Caco-2 (cell line): ENCODE measurements around the gene GOSR2. TPM values are rescaled to one million over a fixed set of nuclear protein-coding genes. Genes with fewer than 3 reads are reported as not detected.

Experiments used
- BruUV-seq: library from RNA; stranded (reverse); fragments of 400-500 nt; replicated peaks from 2 replicates; lab custom pipeline; 2021; lab: Mats Ljungman, UMichigan
- CTCF ChIA-PET: fragments of 300-600 bp; sonication (Branson Sonifier 250); formaldehyde crosslinking; loops from one replicate; lab custom pipeline; 2022; ENCODE audit warnings: antibody characterized with exemption; lab: Charles Lee
- POLR2A ChIA-PET: fragments of 300-600 bp; sonication (Branson Sonifier 250); formaldehyde crosslinking; loops from one replicate; lab custom pipeline; 2022; ENCODE audit warnings: antibody characterized with exemption; lab: Charles Lee
- DNase-seq, 2 experiments: peaks; one replicate each; pipeline versions ENCODE4 v3.0.0 to v3.0.0-alpha.2; 2020 to 2022
- H3K27me3 ChIP-seq: replicated peaks from 2 replicates; pipeline ENCODE4 v1.6.0; 2011; ENCODE audit warnings: low read length; ENCODE audit not compliant: control insufficient read depth, insufficient read depth
- H3K36me3 ChIP-seq: 2 replicates; pipeline ENCODE4 v1.5.1; 2011; ENCODE audit warnings: low read length; ENCODE audit not compliant: control insufficient read depth, insufficient read depth
- H3K4me1 ChIP-seq: fragments of 250-450 bp; sonication (Bioruptor Pico); 2 replicates; pipeline ENCODE4 v1.5.1; 2020; ENCODE audit warnings: mild to moderate bottlenecking
- H3K4me3 ChIP-seq: 2 replicates; pipeline ENCODE4 v1.5.1; 2011; ENCODE audit warnings: low read depth, mild to moderate bottlenecking, control low read depth, low read length
- H3K9me3 ChIP-seq: fragments of 250-450 bp; sonication (Bioruptor Pico); 2 replicates; pipeline ENCODE4 v1.5.1; 2020; ENCODE audit warnings: mild to moderate bottlenecking, moderate library complexity
- H3K27ac Mint-ChIP-seq: one replicate; pipeline ENCODE4 v1.8.0; 2022; ENCODE audit warnings: mixed read lengths; ENCODE audit not compliant: unreplicated experiment
- H3K27me3 Mint-ChIP-seq: one replicate; pipeline ENCODE4 v1.8.0; 2022; ENCODE audit warnings: mixed read lengths; ENCODE audit not compliant: insufficient read depth, unreplicated experiment
- H3K36me3 Mint-ChIP-seq: one replicate; pipeline ENCODE4 v1.8.0; 2022; ENCODE audit warnings: mild to moderate bottlenecking, mixed read lengths; ENCODE audit not compliant: insufficient read depth, unreplicated experiment
- H3K4me1 Mint-ChIP-seq: one replicate; pipeline ENCODE4 v1.8.0; 2022; ENCODE audit warnings: low read depth, mixed read lengths; ENCODE audit not compliant: unreplicated experiment
- H3K4me3 Mint-ChIP-seq: one replicate; pipeline ENCODE4 v1.8.0; 2022; ENCODE audit warnings: mild to moderate bottlenecking, moderate library complexity, mixed read lengths; ENCODE audit not compliant: unreplicated experiment
- H3K9me3 Mint-ChIP-seq: one replicate; pipeline ENCODE4 v1.8.0; 2022; ENCODE audit warnings: mixed read lengths; ENCODE audit not compliant: unreplicated experiment
- intact Hi-C: fragments of 100-400 bp; cut with micrococcal nuclease; formaldehyde crosslinking; loops from one replicate; pipeline ENCODE4 v1.10.0; 2022; ENCODE audit not compliant: unreplicated experiment
- total RNA-seq: library from RNA; stranded (reverse); gene quantifications from 2 replicates; pipeline ENCODE4 v1.2.3, GENCODE V29; 2022
- TF ChIP-seq, protein P1 (sequence below), 2 experiments: fragments of 200-600 bp in 1 of 2; IDR thresholded peaks; 1 replicate in 1 of 2; 2 replicates in 1 of 2; pipeline versions ENCODE4 v1.5.1 to v1.8.0; 2011 to 2022; ENCODE audit warnings: antibody characterized with exemption in 1 of 2, control low read depth in 1 of 2, inconsistent platforms in 1 of 2, low read depth in 1 of 2, low read length in 1 of 2, mild to moderate bottlenecking in 1 of 2, moderate library complexity in 1 of 2; ENCODE audit not compliant: insufficient read depth in 1 of 2, severe bottlenecking in 1 of 2, unreplicated experiment in 1 of 2

GOSR2 gene
- total RNA-seq, 1 experiment from 2014 or later = 84.0 TPM

GRCh38 chr17:46889519-46889918 lies 33.4 kb upstream of the GOSR2 start:
- H3K4me1 Mint-ChIP-seq = no peaks in the 10 kb centered on the region
- H3K36me3 ChIP-seq = no peaks in the 10 kb centered on the region
- TF ChIP-seq, protein P1, sequence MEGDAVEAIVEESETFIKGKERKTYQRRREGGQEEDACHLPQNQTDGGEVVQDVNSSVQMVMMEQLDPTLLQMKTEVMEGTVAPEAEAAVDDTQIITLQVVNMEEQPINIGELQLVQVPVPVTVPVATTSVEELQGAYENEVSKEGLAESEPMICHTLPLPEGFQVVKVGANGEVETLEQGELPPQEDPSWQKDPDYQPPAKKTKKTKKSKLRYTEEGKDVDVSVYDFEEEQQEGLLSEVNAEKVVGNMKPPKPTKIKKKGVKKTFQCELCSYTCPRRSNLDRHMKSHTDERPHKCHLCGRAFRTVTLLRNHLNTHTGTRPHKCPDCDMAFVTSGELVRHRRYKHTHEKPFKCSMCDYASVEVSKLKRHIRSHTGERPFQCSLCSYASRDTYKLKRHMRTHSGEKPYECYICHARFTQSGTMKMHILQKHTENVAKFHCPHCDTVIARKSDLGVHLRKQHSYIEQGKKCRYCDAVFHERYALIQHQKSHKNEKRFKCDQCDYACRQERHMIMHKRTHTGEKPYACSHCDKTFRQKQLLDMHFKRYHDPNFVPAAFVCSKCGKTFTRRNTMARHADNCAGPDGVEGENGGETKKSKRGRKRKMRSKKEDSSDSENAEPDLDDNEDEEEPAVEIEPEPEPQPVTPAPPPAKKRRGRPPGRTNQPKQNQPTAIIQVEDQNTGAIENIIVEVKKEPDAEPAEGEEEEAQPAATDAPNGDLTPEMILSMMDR (IDR thresholded peaks at IDR 0.05; ENCODE audit: insufficient read depth in 1 of 2, low read depth in 1 of 2, low read length in 1 of 2, severe bottlenecking in 1 of 2, unreplicated experiment in 1 of 2) = no peak
- peaks cover 17% of the 10 kb centered on the region for H3K27me3 Mint-ChIP-seq
- POLR2A ChIA-PET = no interaction called here
- no peaks in the 10 kb centered on the region for H3K9me3 Mint-ChIP-seq
- no peaks in the 10 kb centered on the region for H3K9me3 ChIP-seq
- H3K4me3 ChIP-seq = no peak overlapping the region
- H3K4me3 Mint-ChIP-seq = no peak overlapping the region
- no peak for DNase-seq
- no peaks in the 10 kb centered on the region for H3K27me3 ChIP-seq
- no TSS peak for BruUV-seq
- H3K4me1 ChIP-seq = no peaks in the 10 kb centered on the region
- H3K27ac Mint-ChIP-seq = no peak overlapping the region
- intact Hi-C loops = no loop called here
- H3K36me3 Mint-ChIP-seq = no peaks in the 10 kb centered on the region
- CTCF ChIA-PET = no interaction called here

DNA sequence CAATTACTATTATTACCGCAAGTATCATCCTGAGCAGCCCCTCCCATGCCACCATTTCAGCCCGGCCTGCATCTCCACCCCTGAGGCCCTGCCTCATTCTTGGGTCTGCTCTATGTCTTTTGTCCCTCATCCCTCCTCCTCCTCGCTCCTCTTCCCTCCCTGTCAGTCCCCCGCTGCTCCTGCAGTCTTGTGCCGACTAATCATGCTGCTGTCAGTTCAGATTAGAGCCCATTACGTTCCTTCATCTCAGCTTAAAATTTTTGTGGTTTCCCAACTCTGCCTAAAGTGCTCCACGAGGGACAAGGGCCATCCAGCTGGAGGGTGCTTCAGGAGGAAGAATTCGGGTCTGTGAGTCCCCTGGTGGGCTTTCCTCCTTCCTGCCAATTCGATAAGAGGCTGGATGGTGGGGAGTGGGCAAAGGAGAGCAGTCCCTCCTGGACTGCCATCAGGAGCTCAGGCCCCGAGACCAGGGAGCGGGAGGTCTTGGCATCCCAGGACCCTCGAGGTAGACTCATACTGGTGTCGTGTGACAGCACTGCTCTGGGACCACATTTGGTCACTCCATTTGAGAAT lies 32.9 kb upstream of the GOSR2 start:
- no peak overlapping the region for H3K27ac Mint-ChIP-seq
- no peaks in the 10 kb centered on the region for H3K9me3 ChIP-seq
- H3K4me1 Mint-ChIP-seq = no peaks in the 10 kb centered on the region
- H3K27me3 Mint-ChIP-seq = peaks cover 17% of the 10 kb centered on the region
- intact Hi-C loops = no loop called here
- CTCF ChIA-PET = no interaction called here
- no peaks in the 10 kb centered on the region for H3K9me3 Mint-ChIP-seq
- H3K4me3 Mint-ChIP-seq = no peak overlapping the region
- no peak for DNase-seq
- POLR2A ChIA-PET = no interaction called here
- no TSS peak for BruUV-seq
- H3K27me3 ChIP-seq = no peaks in the 10 kb centered on the region
- no peaks in the 10 kb centered on the region for H3K36me3 ChIP-seq
- TF ChIP-seq, protein P1 (IDR thresholded peaks at IDR 0.05; ENCODE audit: insufficient read depth in 1 of 2, low read depth in 1 of 2, low read length in 1 of 2, severe bottlenecking in 1 of 2, unreplicated experiment in 1 of 2) = no peak
- no peaks in the 10 kb centered on the region for H3K4me1 ChIP-seq
- H3K36me3 Mint-ChIP-seq = no peaks in the 10 kb centered on the region
- H3K4me3 ChIP-seq = no peak overlapping the region

- no peaks in the 10 kb centered on the region for H3K27me3 ChIP-seq
- Mint-ChIP-seq H3K4me3 (no peak overlapping the region), H3K9me3 (no peaks in the 10 kb centered on the region), H3K4me1 (no peaks in the 10 kb centered on the region), H3K36me3 (no peaks in the 10 kb centered on the region), H3K27ac (no peak overlapping the region), H3K27me3 (peaks cover 14% of the 10 kb centered on the region)
- H3K36me3 ChIP-seq = no peaks in the 10 kb centered on the region
- TF ChIP-seq, protein P1 (IDR thresholded peaks at IDR 0.05; ENCODE audit: insufficient read depth in 1 of 2, low read depth in 1 of 2, low read length in 1 of 2, severe bottlenecking in 1 of 2, unreplicated experiment in 1 of 2) = no peak
- ChIA-PET POLR2A (no interaction called here), CTCF (no interaction called here)
- intact Hi-C loops = no loop called here
- no peak for DNase-seq
- no peaks in the 10 kb centered on the region for H3K9me3 ChIP-seq
- H3K4me1 ChIP-seq = no peaks in the 10 kb centered on the region
- BruUV-seq = no TSS peak
- no peak overlapping the region for H3K4me3 ChIP-seq
Measured at GRCh38 chr17:46890638-46891037, 32.3 kb upstream of the GOSR2 start.
